ENCODE measurements around the gene MAN1C1. TPM values are rescaled to one million over a fixed set of nuclear protein-coding genes. Genes with fewer than 3 reads are reported as not detected.
"Not testable (repeated sequence)": the region's sequence is repeated elsewhere in the genome, so short reads cannot be mapped to it uniquely, and the experiment has no call there.

MAN1C1 gene
- total RNA-seq, 1 donor from 2014 or later: 64.7 TPM

- DNase-seq (ENCODE audit: extremely low spot score, unreplicated experiment): no peak
- Mint-ChIP-seq H3K9me3 (ENCODE audit: unreplicated experiment) (peaks cover 2% of the 10 kb centered on the region), H3K4me3 (ENCODE audit: unreplicated experiment) (no peak overlapping the region), H3K4me1 (ENCODE audit: unreplicated experiment) (no peaks in the 10 kb centered on the region), H3K27me3 (ENCODE audit: unreplicated experiment) (peaks cover 13% of the 10 kb centered on the region), H3K36me3 (ENCODE audit: unreplicated experiment) (no peaks in the 10 kb centered on the region), H3K27ac (ENCODE audit: unreplicated experiment) (no peak overlapping the region)
- TF ChIP-seq CTCF (IDR thresholded peaks at IDR 0.05): no peak
Measured at GRCh38 chr1:25593861-25594260, 22.7 kb upstream of the MAN1C1 start.

GRCh38 chr1:25594971-25595370 lies 21.6 kb upstream of the MAN1C1 start:
- Mint-ChIP-seq H3K4me1 (ENCODE audit: unreplicated experiment) (no peaks in the 10 kb centered on the region), H3K36me3 (ENCODE audit: unreplicated experiment) (no peaks in the 10 kb centered on the region), H3K27me3 (ENCODE audit: unreplicated experiment) (peaks cover 19% of the 10 kb centered on the region), H3K4me3 (ENCODE audit: unreplicated experiment) (no peak overlapping the region), H3K27ac (ENCODE audit: unreplicated experiment) (no peak overlapping the region), H3K9me3 (ENCODE audit: unreplicated experiment) (peaks cover 6% of the 10 kb centered on the region)
- no peak for TF ChIP-seq CTCF (IDR thresholded peaks at IDR 0.05)
- DNase-seq (ENCODE audit: extremely low spot score, unreplicated experiment): no peak

- H3K27me3 Mint-ChIP-seq (ENCODE audit: unreplicated experiment): peaks cover 25% of the 10 kb centered on the region
- not testable (repeated sequence) for H3K9me3 Mint-ChIP-seq (ENCODE audit: unreplicated experiment); H3K4me3 Mint-ChIP-seq (ENCODE audit: unreplicated experiment); DNase-seq (ENCODE audit: extremely low spot score, unreplicated experiment); H3K4me1 Mint-ChIP-seq (ENCODE audit: unreplicated experiment); H3K36me3 Mint-ChIP-seq (ENCODE audit: unreplicated experiment); H3K27ac Mint-ChIP-seq (ENCODE audit: unreplicated experiment)
Measured at GRCh38 chr1:25596641-25597040, 19.9 kb upstream of the MAN1C1 start.

GRCh38 chr1:25598879-25599278 lies 17.7 kb upstream of the MAN1C1 start:
- no peaks in the 10 kb centered on the region for H3K4me1 Mint-ChIP-seq (ENCODE audit: unreplicated experiment)
- peaks cover 19% of the 10 kb centered on the region for H3K27me3 Mint-ChIP-seq (ENCODE audit: unreplicated experiment)
- TF ChIP-seq CTCF (IDR thresholded peaks at IDR 0.05): no peak
- no peaks in the 10 kb centered on the region for H3K36me3 Mint-ChIP-seq (ENCODE audit: unreplicated experiment)
- DNase-seq (ENCODE audit: extremely low spot score, unreplicated experiment): no peak
- H3K27ac Mint-ChIP-seq (ENCODE audit: unreplicated experiment): no peak overlapping the region
- peaks cover 6% of the 10 kb centered on the region for H3K9me3 Mint-ChIP-seq (ENCODE audit: unreplicated experiment)
- H3K4me3 Mint-ChIP-seq (ENCODE audit: unreplicated experiment): no peak overlapping the region

- Mint-ChIP-seq H3K27me3 (ENCODE audit: unreplicated experiment) (peaks cover 18% of the 10 kb centered on the region), H3K4me3 (ENCODE audit: unreplicated experiment) (no peak overlapping the region), H3K9me3 (ENCODE audit: unreplicated experiment) (peaks cover 6% of the 10 kb centered on the region), H3K36me3 (ENCODE audit: unreplicated experiment) (no peaks in the 10 kb centered on the region), H3K27ac (ENCODE audit: unreplicated experiment) (no peak overlapping the region), H3K4me1 (ENCODE audit: unreplicated experiment) (no peaks in the 10 kb centered on the region)
- no peak for DNase-seq (ENCODE audit: extremely low spot score, unreplicated experiment)
- TF ChIP-seq CTCF (IDR thresholded peaks at IDR 0.05): no peak
Measured at GRCh38 chr1:25599969-25600610, 16.5 kb upstream of the MAN1C1 start.

GRCh38 chr1:25600971-25601699 lies 15.5 kb upstream of the MAN1C1 start:
- H3K27ac Mint-ChIP-seq (ENCODE audit: unreplicated experiment); H3K4me3 Mint-ChIP-seq (ENCODE audit: unreplicated experiment); H3K4me1 Mint-ChIP-seq (ENCODE audit: unreplicated experiment); H3K9me3 Mint-ChIP-seq (ENCODE audit: unreplicated experiment); DNase-seq (ENCODE audit: extremely low spot score, unreplicated experiment); H3K36me3 Mint-ChIP-seq (ENCODE audit: unreplicated experiment): not testable (repeated sequence)
- H3K27me3 Mint-ChIP-seq (ENCODE audit: unreplicated experiment): peaks cover 25% of the 10 kb centered on the region

- H3K4me1 Mint-ChIP-seq (ENCODE audit: unreplicated experiment); H3K9me3 Mint-ChIP-seq (ENCODE audit: unreplicated experiment); DNase-seq (ENCODE audit: extremely low spot score, unreplicated experiment); H3K36me3 Mint-ChIP-seq (ENCODE audit: unreplicated experiment); H3K27ac Mint-ChIP-seq (ENCODE audit: unreplicated experiment); H3K4me3 Mint-ChIP-seq (ENCODE audit: unreplicated experiment): not testable (repeated sequence)
- peaks cover 39% of the 10 kb centered on the region for H3K27me3 Mint-ChIP-seq (ENCODE audit: unreplicated experiment)
Measured at GRCh38 chr1:25603779-25604538, 12.6 kb upstream of the MAN1C1 start.

Measured in osteocyte (in vitro differentiated cells).